Transverse colon (tissue), 4 donors: Measurements from ENCODE around the gene ABCC2. TPM values are rescaled to one million over a fixed set of nuclear protein-coding genes. Genes with fewer than 3 reads are reported as not detected.

Experiments used
- DNase-seq: peaks from one replicate; pipeline ENCODE4 v3.0.0-alpha.2; 2019
- H3K27ac ChIP-seq, 4 donors: fragments of 200-600 bp; sonication (generic); 2 replicates each; pipeline ENCODE4 v1.5.1; 2016 to 2018; ENCODE audit warnings: inconsistent platforms in 4 of 4
- H3K27me3 ChIP-seq: fragments of 200-600 bp; sonication (generic); 2 replicates; pipeline ENCODE4 v1.5.1; 2017; ENCODE audit warnings: inconsistent platforms
- H3K36me3 ChIP-seq, 4 donors: fragments of 200-600 bp; sonication (generic); 2 replicates each; pipeline ENCODE4 v1.5.1; 2017 to 2019; ENCODE audit warnings: inconsistent platforms in 4 of 4
- H3K4me1 ChIP-seq, 4 donors: fragments of 200-600 bp; sonication (generic); 2 replicates each; pipeline ENCODE4 v1.5.1; 2017 to 2020; ENCODE audit warnings: inconsistent platforms in 4 of 4
- H3K4me3 ChIP-seq, 4 donors: fragments of 200-600 bp; sonication (generic); 1 replicate in 1 of 4; 2 replicates in 3 of 4; pipeline versions ENCODE4 v1.5.1 to v1.6.1; 2017 to 2019; ENCODE audit warnings: inconsistent platforms in 4 of 4
- H3K9me3 ChIP-seq, 2 donors: fragments of 200-600 bp; sonication (generic); 2 replicates each; pipeline ENCODE4 v1.5.1; 2017 to 2019; ENCODE audit warnings: inconsistent platforms in 2 of 2
- CTCF ChIP-seq, 5 experiments: fragments of 200-600 bp in 3 of 5; fragments of 450-650 bp in 2 of 5; sonication (generic) in 3 of 5; IDR thresholded peaks; 1 replicate in 2 of 5; 2 replicates in 3 of 5; pipeline ENCODE4 v1.5.1; 2016 to 2017; ENCODE audit warnings: antibody characterized with exemption in 5 of 5, inconsistent platforms in 3 of 5, mild to moderate bottlenecking in 2 of 5, moderate library complexity in 1 of 5
- EP300 ChIP-seq: sonication (generic); formaldehyde crosslinking; IDR thresholded peaks from one replicate; pipeline ENCODE4 v1.6.1; 2017; ENCODE audit warnings: antibody characterized with exemption, low read depth
- POLR2A ChIP-seq: fragments of 450-650 bp; IDR thresholded peaks from one replicate; pipeline ENCODE4 v1.6.1; 2016; ENCODE audit warnings: antibody characterized with exemption, mild to moderate bottlenecking, moderate library complexity
- POLR2AphosphoS5 ChIP-seq, 3 donors: sonication (generic); formaldehyde crosslinking; IDR thresholded peaks; one replicate each; pipeline ENCODE4 v1.6.1; 2016; ENCODE audit warnings: antibody characterized with exemption in 3 of 3
- WGBS, 2 donors: methylation state at CpG; one replicate each; pipeline ENCODE4 v1.1.5; 2018; ENCODE audit warnings: low coverage in 1 of 2; 5-methylcytosine and 5-hydroxymethylcytosine counted together
- in situ Hi-C, 4 donors: fragments of 200-750 bp; cut with MboI; loops; one replicate each; pipeline versions ENCODE4 v1.15.0 to v1.15.1; 2017; ENCODE audit warnings: low sequenced_read_pairs in 3 of 4, low pct_ligation_motif_present in 1 of 4, low pct_unique_long_range_greater_than_20kb in 1 of 4
- intact Hi-C: fragments of 100-400 bp; cut with DNase I; formaldehyde crosslinking; loops from one replicate; pipeline ENCODE4 v1.15.1; 2023; ENCODE audit warnings: low total_unique reads
- total RNA-seq, 4 donors: library from RNA; depleted of rRNA; stranded (reverse); fragments of >200 nt; gene quantifications; one replicate each; pipeline ENCODE4 v1.1.0, GENCODE V29; 2016

The ABCC2 gene
- total RNA-seq, 4 donors from 2014 or later = 0.75 to 2.7 (median 1.5) TPM

GRCh38 chr10:99748823-99749451 is 33.5 kb upstream of the ABCC2 start:
- no peak overlapping the region for H3K27ac ChIP-seq
- H3K9me3 ChIP-seq = no peaks in the 10 kb centered on the region
- no peak for DNase-seq
- no peak for TF ChIP-seq POLR2A
- TF ChIP-seq POLR2AphosphoS5 (IDR thresholded peaks at IDR 0.05) = no peak
- TF ChIP-seq CTCF (IDR thresholded peaks at IDR 0.05) = no peak
- no peak for TF ChIP-seq EP300
- in situ Hi-C loops = no loop called here
- H3K27me3 ChIP-seq = no peaks in the 10 kb centered on the region
- 94 to 95% methylated on average over 2 of the region's 2 CpGs for WGBS, 2 donors
- H3K4me1 ChIP-seq = no peaks in the 10 kb centered on the region
- peaks cover 0 to 73% (median 29%) of the 10 kb centered on the region in 4 donors for H3K36me3 ChIP-seq
- intact Hi-C loops = no loop called here
- H3K4me3 ChIP-seq = no peak overlapping the region

- in situ Hi-C loops = no loop called here
- H3K4me3 ChIP-seq = no peak overlapping the region
These were observed 31.8 kb upstream of the ABCC2 start for GRCh38 chr10:99750641-99751040.

GRCh38 chr10:99754670-99755069 is 27.8 kb upstream of the ABCC2 start:
- no peaks in the 10 kb centered on the region for H3K4me1 ChIP-seq
- intact Hi-C loops (loop anchor here (5.0 kb wide), 1 partner anchor 1097 kb away; no protein-coding TSS in a partner anchor), in situ Hi-C loops (no loop called here)
- peaks cover 0 to 58% (median 29%) of the 10 kb centered on the region in 4 donors for H3K36me3 ChIP-seq
- DNase-seq = no peak
- no peaks in the 10 kb centered on the region for H3K27me3 ChIP-seq
- WGBS, 2 donors = 81 to 93% methylated on average over 1 of the region's 1 CpG
- H3K27ac ChIP-seq = no peak overlapping the region
- no peaks in the 10 kb centered on the region for H3K9me3 ChIP-seq
- H3K4me3 ChIP-seq = no peak overlapping the region
- TF ChIP-seq POLR2AphosphoS5 (IDR thresholded peaks at IDR 0.05) (no peak), CTCF (IDR thresholded peaks at IDR 0.05) (no peak), POLR2A (no peak), EP300 (no peak)

More at GRCh38 chr10:99750641-99751040, 31.8 kb upstream of the ABCC2 start:
- Histone ChIP-seq H3K4me1 (no peaks in the 10 kb centered on the region), H3K27me3 (no peaks in the 10 kb centered on the region), H3K9me3 (no peaks in the 10 kb centered on the region), H3K27ac (no peak overlapping the region), H3K36me3 (peaks cover 0 to 72% (median 31%) of the 10 kb centered on the region in 4 donors)
- TF ChIP-seq EP300 = no peak
- no peak for TF ChIP-seq POLR2A
- no peak for TF ChIP-seq POLR2AphosphoS5 (IDR thresholded peaks at IDR 0.05)
- no peak for TF ChIP-seq CTCF (IDR thresholded peaks at IDR 0.05)
- DNase-seq = no peak
- intact Hi-C loops = loop anchor here (5.0 kb wide), 1 partner anchor 1093 kb away; no protein-coding TSS in a partner anchor

DNA sequence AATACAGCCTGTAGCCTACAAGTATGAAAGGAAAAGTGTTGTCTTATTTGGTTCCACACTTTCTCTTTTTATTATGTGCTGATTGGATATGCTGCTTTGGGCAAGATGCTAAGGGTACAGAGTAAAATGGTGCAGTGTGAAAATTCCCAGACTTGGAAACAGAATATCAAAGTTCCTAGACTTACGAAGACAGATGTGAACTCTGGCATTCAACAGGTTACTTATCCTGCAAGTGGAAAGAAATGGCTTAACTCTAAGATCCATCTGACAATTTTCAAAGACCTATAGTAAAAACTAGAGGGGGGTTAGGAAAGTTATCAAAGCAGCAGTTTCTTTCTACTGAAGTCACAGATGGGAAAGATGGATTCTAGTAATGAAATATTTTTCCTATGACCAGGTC is 26.3 kb upstream of the ABCC2 start:
- Histone ChIP-seq H3K27me3 (no peaks in the 10 kb centered on the region), H3K4me3 (no peak overlapping the region), H3K4me1 (peaks cover 0 to 2% (median 0%) of the 10 kb centered on the region in 4 donors), H3K36me3 (peaks cover 0 to 54% (median 26%) of the 10 kb centered on the region in 4 donors), H3K9me3 (no peaks in the 10 kb centered on the region), H3K27ac (no peak overlapping the region)
- TF ChIP-seq POLR2A = no peak
- no peak for TF ChIP-seq POLR2AphosphoS5 (IDR thresholded peaks at IDR 0.05)
- no peak for TF ChIP-seq CTCF (IDR thresholded peaks at IDR 0.05)
- no peak for TF ChIP-seq EP300
- DNase-seq = no peak
- intact Hi-C loops = no loop called here
- in situ Hi-C loops = no loop called here
- 97 to 100% methylated on average over 1 of the region's 1 CpG for WGBS, 2 donors
